SK-N-SH (cell line): ENCODE data around the gene LRP1-AS. TPM values are rescaled to one million over a fixed set of nuclear protein-coding genes. Genes with fewer than 3 reads are reported as not detected.

Experiments
- CTCF ChIA-PET: fragments of 300-600, 350-600 bp; formaldehyde crosslinking; extraction: SDS; loops from one replicate; lab custom pipeline; 2021; lab: Yijun Ruan, JAX
- POLR2A ChIA-PET: fragments of 350-600 bp; sonication (Branson Sonifier 250); formaldehyde crosslinking; extraction: SDS; loops from one replicate; lab custom pipeline; 2020; ENCODE audit warnings: antibody characterized with exemption, inconsistent platforms; lab: Yijun Ruan, JAX
- DNase-seq: peaks from one replicate; pipeline ENCODE4 v3.0.0; 2012
- H2AFZ ChIP-seq: fragments of 200-600 bp; sonication (generic); 2 replicates; pipeline ENCODE4 v1.8.1; 2016; ENCODE audit warnings: antibody characterized with exemption, mild to moderate bottlenecking, low read depth
- H3F3A ChIP-seq: fragments of 200-600 bp; sonication (generic); replicated peaks from 2 replicates; pipeline ENCODE3; 2016; ENCODE audit warnings: antibody characterized with exemption, mild to moderate bottlenecking; ENCODE audit not compliant: insufficient read depth
- H3K27ac ChIP-seq, 2 experiments: fragments of 200-500 bp in 1 of 2; fragments of 200-600 bp in 1 of 2; sonication (Bioruptor generic) in 1 of 2; sonication (generic), shearing (Covaris generic) in 1 of 2; 2 replicates each; pipeline versions ENCODE4 v1.5.1 to v1.6.1; 2014 to 2016; ENCODE audit warnings: low read depth in 2 of 2, inconsistent platforms in 1 of 2, low read length in 1 of 2, mild to moderate bottlenecking in 1 of 2, mixed read lengths in 1 of 2
- H3K27me3 ChIP-seq: fragments of 200-600 bp; sonication (generic), shearing (Covaris generic); 2 replicates; pipeline ENCODE4 v1.6.1; 2016; ENCODE audit warnings: mixed run types; ENCODE audit not compliant: insufficient read depth
- H3K36me3 ChIP-seq, 2 experiments: fragments of 200-500 bp in 1 of 2; fragments of 200-600 bp in 1 of 2; sonication (Bioruptor generic) in 1 of 2; sonication (generic) in 1 of 2; replicated peaks in 1 of 2; 2 replicates each; pipeline versions ENCODE3 to v1.5.1; 2014 to 2016; ENCODE audit warnings: low read length in 1 of 2, mild to moderate bottlenecking in 1 of 2; ENCODE audit not compliant: insufficient read depth in 2 of 2, control insufficient read depth in 1 of 2
- H3K4me1 ChIP-seq, 2 experiments: fragments of 200-500 bp in 1 of 2; fragments of 200-600 bp in 1 of 2; sonication (Bioruptor generic) in 1 of 2; sonication (generic), shearing (Covaris generic) in 1 of 2; 2 replicates each; pipeline versions ENCODE4 v1.5.1 to v1.6.1; 2014 to 2016; ENCODE audit warnings: low read depth in 1 of 2, low read length in 1 of 2, mixed run types in 1 of 2; ENCODE audit not compliant: insufficient read depth in 2 of 2, control insufficient read depth in 1 of 2
- H3K4me2 ChIP-seq: fragments of 200-600 bp; sonication (generic), shearing (Covaris generic); 2 replicates; pipeline ENCODE4 v1.6.1; 2017; ENCODE audit warnings: mixed run types
- H3K4me3 ChIP-seq, 2 experiments: fragments of 200-500 bp in 1 of 2; fragments of 200-600 bp in 1 of 2; sonication (Bioruptor generic) in 1 of 2; sonication (generic), shearing (Covaris generic) in 1 of 2; 2 replicates each; pipeline versions ENCODE4 v1.5.1 to v1.8.1; 2014 to 2016; ENCODE audit warnings: low read depth in 2 of 2, inconsistent platforms in 1 of 2, low read length in 1 of 2, mild to moderate bottlenecking in 1 of 2, mixed read lengths in 1 of 2, moderate library complexity in 1 of 2
- H3K79me2 ChIP-seq: fragments of 200-600 bp; sonication (generic); 2 replicates; pipeline ENCODE4 v1.8.1; 2017; ENCODE audit warnings: mild to moderate bottlenecking; ENCODE audit not compliant: insufficient read depth
- H3K9ac ChIP-seq: fragments of 200-600 bp; sonication (generic); 2 replicates; pipeline ENCODE4 v1.6.1; 2017; ENCODE audit warnings: mixed run types
- H3K9me2 ChIP-seq: fragments of 200-600 bp; sonication (generic); 2 replicates; pipeline ENCODE4 v1.6.1; 2017; ENCODE audit warnings: mixed run types
- H3K9me3 ChIP-seq: fragments of 200-600 bp; sonication (generic); 2 replicates; pipeline ENCODE4 v1.6.1; 2017; ENCODE audit warnings: mixed run types, mild to moderate bottlenecking, moderate library complexity
- H4K20me1 ChIP-seq: fragments of 200-600 bp; sonication (generic); 2 replicates; pipeline ENCODE4 v1.6.1; 2017; ENCODE audit warnings: mild to moderate bottlenecking, mixed run types; ENCODE audit not compliant: insufficient read depth
- CHD2 ChIP-seq: fragments of 150-350 bp; IDR thresholded peaks from 2 replicates; pipeline ENCODE4 v1.6.1; 2018; ENCODE audit warnings: low read length; ENCODE audit not compliant: partially characterized antibody
- ELF1 ChIP-seq: IDR thresholded peaks from 2 replicates; pipeline ENCODE4 v1.4.0; 2012
- EP300 ChIP-seq, 2 experiments: IDR thresholded peaks; 2 replicates each; pipeline versions ENCODE4 v1.4.0 to v1.6.1; 2012; ENCODE audit warnings: borderline replicate concordance in 1 of 2, low read depth in 1 of 2, low read length in 1 of 2
- EZH2phosphoT487 ChIP-seq: fragments of 200-600 bp; sonication (generic); IDR thresholded peaks from 2 replicates; pipeline ENCODE4 v1.6.1; 2017; ENCODE audit warnings: low read depth, mixed run types, mild to moderate bottlenecking, antibody characterized with exemption, moderate library complexity, borderline replicate concordance
- FOXM1 ChIP-seq: IDR thresholded peaks from 2 replicates; pipeline ENCODE4 v1.4.0; 2012; ENCODE audit warnings: low read depth, mild to moderate bottlenecking
- GABPA ChIP-seq: IDR thresholded peaks from 2 replicates; pipeline ENCODE4 v1.4.0; 2012; ENCODE audit warnings: low read depth, mild to moderate bottlenecking
- JUND ChIP-seq: IDR thresholded peaks from 2 replicates; pipeline ENCODE4 v1.4.0; 2012
- MAX ChIP-seq: IDR thresholded peaks from 2 replicates; pipeline ENCODE4 v1.4.0; 2012; ENCODE audit warnings: low read depth
- MEF2A ChIP-seq: IDR thresholded peaks from 2 replicates; pipeline ENCODE4 v1.4.0; 2012; ENCODE audit warnings: low read depth, borderline replicate concordance
- RAD21 ChIP-seq: IDR thresholded peaks from 2 replicates; pipeline ENCODE4 v1.6.1; 2012; ENCODE audit warnings: mild to moderate bottlenecking, low read length
- RCOR1 ChIP-seq: fragments of 150-350 bp; IDR thresholded peaks from 2 replicates; pipeline ENCODE4 v1.6.1; 2017; ENCODE audit warnings: antibody characterized with exemption, low read length
- REST ChIP-seq: IDR thresholded peaks from 2 replicates; pipeline ENCODE4 v1.6.1; 2012; ENCODE audit warnings: mild to moderate bottlenecking, low read depth, low read length, moderate library complexity
- RFX5 ChIP-seq: IDR thresholded peaks from 2 replicates; pipeline ENCODE4 v1.6.1; 2012; ENCODE audit warnings: mild to moderate bottlenecking, improper control_type of control experiment, low read length
- RXRA ChIP-seq: IDR thresholded peaks from 2 replicates; pipeline ENCODE4 v1.4.0; 2012; ENCODE audit warnings: low read depth, mild to moderate bottlenecking, borderline replicate concordance
- SMC3 ChIP-seq: IDR thresholded peaks from 2 replicates; pipeline ENCODE4 v1.6.1; 2012; ENCODE audit warnings: low read depth, low read length, improper control_type of control experiment
- TAF1 ChIP-seq: IDR thresholded peaks from 2 replicates; pipeline ENCODE4 v1.6.1; 2012; ENCODE audit warnings: low read depth, mild to moderate bottlenecking, low read length, moderate library complexity, borderline replicate concordance
- TCF12 ChIP-seq: IDR thresholded peaks from 2 replicates; pipeline ENCODE4 v1.4.0; 2012
- TEAD4 ChIP-seq: IDR thresholded peaks from 2 replicates; pipeline ENCODE4 v1.4.0; 2012; ENCODE audit warnings: mild to moderate bottlenecking, borderline replicate concordance; ENCODE audit not compliant: insufficient read depth
- USF2 ChIP-seq: fragments of 150-350 bp; IDR thresholded peaks from 2 replicates; pipeline ENCODE4 v1.6.1; 2017; ENCODE audit warnings: antibody characterized with exemption, low read length, low read depth, borderline replicate concordance
- ZBTB33 ChIP-seq: IDR thresholded peaks from 2 replicates; pipeline ENCODE4 v1.4.0; 2012; ENCODE audit warnings: low read depth, borderline replicate concordance
- WGBS: methylation state at CpG from one replicate; pipeline ENCODE4 v1.1.6; 2017; ENCODE audit warnings: low lambda C conversion rate; 5-methylcytosine and 5-hydroxymethylcytosine counted together
- polyA plus RNA-seq, 3 experiments: library from polyadenylated mRNA; depleted of rRNA; stranded (reverse); fragments of >200 nt; gene quantifications; 2 replicates each; pipeline ENCODE4 v1.2.3, GENCODE V29; 2012

LRP1-AS gene
- polyA plus RNA-seq, 1 of the 3 experiments (the other 2 are of a cell fraction): not detected

GRCh38 chr12:57128519-57129247, 18.7 kb downstream of the LRP1-AS start:
- peaks cover 50% of the 10 kb centered on the region for H3K79me2 ChIP-seq
- TF ChIP-seq TCF12: no peak
- TF ChIP-seq TAF1: no peak
- no peak for TF ChIP-seq RAD21
- TF ChIP-seq RFX5: no peak
- no peak for TF ChIP-seq FOXM1
- TF ChIP-seq USF2: no peak
- no peak for TF ChIP-seq JUND
- no peak for TF ChIP-seq EZH2phosphoT487
- TF ChIP-seq RCOR1: no peak
- TF ChIP-seq ELF1: no peak
- no peak for TF ChIP-seq CHD2
- TF ChIP-seq TEAD4: no peak
- no peak for TF ChIP-seq ZBTB33
- no peak for TF ChIP-seq MAX
- no peak for TF ChIP-seq SMC3
- TF ChIP-seq RXRA: no peak
- TF ChIP-seq REST: no peak
- TF ChIP-seq GABPA: no peak
- TF ChIP-seq MEF2A: no peak
- no peak for TF ChIP-seq EP300 (IDR thresholded peaks at IDR 0.05; ENCODE audit: borderline replicate concordance in 1 of 2, low read depth in 1 of 2, low read length in 1 of 2)
- TF ChIP-seq, all 33 proteins: peak for 0
- H3K36me3 ChIP-seq: no peaks in the 10 kb centered on the region
- H3F3A ChIP-seq: peaks cover 5% of the 10 kb centered on the region
- ChIA-PET CTCF (interaction anchor here (0.6 to 23.5 kb wide), 18 partner anchors 12 to 120 kb away, joined by 3 to 643 read pairs (median 6); partner anchors contain the start of genes LRP1-AS and STAT6), POLR2A (interaction anchor here (1.1 to 3.4 kb wide), 9 partner anchors 13 to 359 kb away, joined by 3 to 23 read pairs (median 5); partner anchors contain the start of genes LRP1-AS, MARS1 and STAT6)
- H3K4me1 ChIP-seq: peaks cover 35 to 48% of the 10 kb centered on the region in 2 experiments
- no peaks in the 10 kb centered on the region for H3K9me3 ChIP-seq
- H3K27me3 ChIP-seq: no peaks in the 10 kb centered on the region
- peaks cover 34% of the 10 kb centered on the region for H4K20me1 ChIP-seq
- peak overlapping the region; percentile 99 for H3K4me2 ChIP-seq
- peak; percentile 66 for DNase-seq
- 7% methylated on average over 20 of the region's 35 CpGs for WGBS
- H3K27ac ChIP-seq: peak overlapping the region; percentile 18 to 88; a peak in 3 of 4 replicates
- H3K9ac ChIP-seq: peak overlapping the region; percentile 80
- H2AFZ ChIP-seq: peak overlapping the region; percentile 38; the same call in 1 of the 2 replicates
- peak overlapping the region; percentile 87 to 96 for H3K4me3 ChIP-seq
- H3K9me2 ChIP-seq: no peaks in the 10 kb centered on the region
